ENCODE measurements around the gene CENPO. TPM values are rescaled to one million over a fixed set of nuclear protein-coding genes. Genes with fewer than 3 reads are reported as not detected.

The CENPO gene
- total RNA-seq, 1 donor from 2014 or later: 28.8 TPM

- Mint-ChIP-seq H3K4me3 (ENCODE audit: low read depth) (no peak overlapping the region), H3K27ac (no peak overlapping the region), H3K27me3 (no peaks in the 10 kb centered on the region), H3K4me1 (ENCODE audit: low read depth) (no peaks in the 10 kb centered on the region), H3K36me3 (ENCODE audit: insufficient read depth) (peaks cover 6% of the 10 kb centered on the region), H3K9me3 (ENCODE audit: low read depth) (peaks cover 5% of the 10 kb centered on the region)
- no peak for TF ChIP-seq CTCF (IDR thresholded peaks at IDR 0.05; ENCODE audit: unreplicated experiment)
- DNase-seq (ENCODE audit: low spot score, unreplicated experiment): no peak
These were observed 49.1 kb downstream of the CENPO start for GRCh38 chr2:24842081-24843050.

GRCh38 chr2:24843330-24843860 is 50.2 kb downstream of the CENPO start:
- Mint-ChIP-seq H3K27ac (no peak overlapping the region), H3K4me3 (ENCODE audit: low read depth) (no peak overlapping the region), H3K36me3 (ENCODE audit: insufficient read depth) (peaks cover 6% of the 10 kb centered on the region), H3K9me3 (ENCODE audit: low read depth) (peaks cover 5% of the 10 kb centered on the region), H3K27me3 (no peaks in the 10 kb centered on the region), H3K4me1 (ENCODE audit: low read depth) (no peaks in the 10 kb centered on the region)
- TF ChIP-seq CTCF (IDR thresholded peaks at IDR 0.05; ENCODE audit: unreplicated experiment): no peak
- no peak for DNase-seq (ENCODE audit: low spot score, unreplicated experiment)

- Mint-ChIP-seq H3K36me3 (ENCODE audit: insufficient read depth) (peaks cover 8% of the 10 kb centered on the region), H3K27ac (no peak overlapping the region), H3K4me1 (ENCODE audit: low read depth) (no peaks in the 10 kb centered on the region), H3K27me3 (no peaks in the 10 kb centered on the region), H3K9me3 (ENCODE audit: low read depth) (peaks cover 5% of the 10 kb centered on the region), H3K4me3 (ENCODE audit: low read depth) (no peak overlapping the region)
- TF ChIP-seq CTCF (IDR thresholded peaks at IDR 0.05; ENCODE audit: unreplicated experiment): no peak
- DNase-seq (ENCODE audit: low spot score, unreplicated experiment): no peak
These were observed 50.9 kb downstream of the CENPO start for GRCh38 chr2:24844023-24844685.

- Mint-ChIP-seq H3K4me1 (ENCODE audit: low read depth) (no peaks in the 10 kb centered on the region), H3K4me3 (ENCODE audit: low read depth) (no peak overlapping the region), H3K36me3 (ENCODE audit: insufficient read depth) (peaks cover 8% of the 10 kb centered on the region), H3K9me3 (ENCODE audit: low read depth) (peaks cover 5% of the 10 kb centered on the region), H3K27ac (no peak overlapping the region), H3K27me3 (no peaks in the 10 kb centered on the region)
- DNase-seq (ENCODE audit: low spot score, unreplicated experiment): no peak
- no peak for TF ChIP-seq CTCF (IDR thresholded peaks at IDR 0.05; ENCODE audit: unreplicated experiment)
These were observed 52.5 kb downstream of the CENPO start for GRCh38 chr2:24845691-24846090.

GRCh38 chr2:24850944-24851343 is 57.7 kb downstream of the CENPO start:
- Mint-ChIP-seq H3K4me1 (ENCODE audit: low read depth) (no peaks in the 10 kb centered on the region), H3K36me3 (ENCODE audit: insufficient read depth) (peaks cover 5% of the 10 kb centered on the region), H3K9me3 (ENCODE audit: low read depth) (peaks cover 5% of the 10 kb centered on the region), H3K4me3 (ENCODE audit: low read depth) (no peak overlapping the region), H3K27me3 (no peaks in the 10 kb centered on the region), H3K27ac (no peak overlapping the region)
- DNase-seq (ENCODE audit: low spot score, unreplicated experiment): no peak
- no peak for TF ChIP-seq CTCF (IDR thresholded peaks at IDR 0.05; ENCODE audit: unreplicated experiment)

Measured in progenitor cell of endocrine pancreas (in vitro differentiated cells).